HEK293 (cell line): ENCODE results near the gene GMEB2.

ENCODE experiments used
- IKZF3 ChIP-seq: fragments of 450-650 bp; IDR thresholded peaks from 2 replicates; pipeline ENCODE4 v1.5.0; 2018; ENCODE audit warnings: missing biosample characterization, mild to moderate bottlenecking, missing genetic modification characterization, moderate library complexity
- KLF1 ChIP-seq: fragments of 450-650 bp; formaldehyde crosslinking; IDR thresholded peaks from 2 replicates; pipeline ENCODE4 v1.5.1; 2016; ENCODE audit warnings: missing biosample characterization, missing genetic modification characterization
- YY1 ChIP-seq: fragments of 450-650 bp; formaldehyde crosslinking; IDR thresholded peaks from 2 replicates; pipeline ENCODE4 v1.5.1; 2018; ENCODE audit warnings: missing biosample characterization, missing genetic modification characterization
- ZBTB1 ChIP-seq: fragments of 450-650 bp; formaldehyde crosslinking; IDR thresholded peaks from 2 replicates; pipeline ENCODE4 v1.5.1; 2016; ENCODE audit warnings: missing biosample characterization, missing genetic modification characterization
- ZBTB7A ChIP-seq: fragments of 450-650 bp; formaldehyde crosslinking; IDR thresholded peaks from 2 replicates; pipeline ENCODE4 v1.5.1; 2016; ENCODE audit warnings: low read depth, missing biosample characterization, missing genetic modification characterization
- ZBTB8A ChIP-seq: fragments of 450-650 bp; formaldehyde crosslinking; IDR thresholded peaks from 2 replicates; pipeline ENCODE4 v1.5.1; 2016; ENCODE audit warnings: missing biosample characterization, missing genetic modification characterization
- ZFP3 ChIP-seq: fragments of 450-650 bp; formaldehyde crosslinking; IDR thresholded peaks from 2 replicates; pipeline ENCODE4 v1.5.1; 2016; ENCODE audit warnings: low read depth, missing biosample characterization, missing genetic modification characterization
- ZNF302 ChIP-seq: fragments of 450-650 bp; formaldehyde crosslinking; IDR thresholded peaks from 2 replicates; pipeline ENCODE4 v1.5.1; 2016; ENCODE audit warnings: missing biosample characterization, missing genetic modification characterization, low read depth
- ZNF354C ChIP-seq: fragments of 450-650 bp; formaldehyde crosslinking; IDR thresholded peaks from 2 replicates; pipeline ENCODE4 v1.5.1; 2016; ENCODE audit warnings: missing biosample characterization, missing genetic modification characterization, low read depth, borderline replicate concordance
- ZNF558 ChIP-seq: fragments of 450-650 bp; formaldehyde crosslinking; IDR thresholded peaks from 2 replicates; pipeline ENCODE4 v1.5.1; 2016; ENCODE audit warnings: missing biosample characterization, missing genetic modification characterization
- ZNF600 ChIP-seq: fragments of 450-650 bp; formaldehyde crosslinking; IDR thresholded peaks from 2 replicates; pipeline ENCODE4 v1.5.1; 2016; ENCODE audit warnings: missing biosample characterization, missing genetic modification characterization
- ZNF792 ChIP-seq: fragments of 450-650 bp; formaldehyde crosslinking; IDR thresholded peaks from 2 replicates; pipeline ENCODE4 v1.5.1; 2016; ENCODE audit warnings: missing biosample characterization, missing genetic modification characterization
- TF ChIP-seq, protein P1 (sequence below): fragments of 450-650 bp; formaldehyde crosslinking; IDR thresholded peaks from 2 replicates; pipeline ENCODE4 v1.5.1; 2016; ENCODE audit warnings: missing biosample characterization, missing genetic modification characterization

DNA sequence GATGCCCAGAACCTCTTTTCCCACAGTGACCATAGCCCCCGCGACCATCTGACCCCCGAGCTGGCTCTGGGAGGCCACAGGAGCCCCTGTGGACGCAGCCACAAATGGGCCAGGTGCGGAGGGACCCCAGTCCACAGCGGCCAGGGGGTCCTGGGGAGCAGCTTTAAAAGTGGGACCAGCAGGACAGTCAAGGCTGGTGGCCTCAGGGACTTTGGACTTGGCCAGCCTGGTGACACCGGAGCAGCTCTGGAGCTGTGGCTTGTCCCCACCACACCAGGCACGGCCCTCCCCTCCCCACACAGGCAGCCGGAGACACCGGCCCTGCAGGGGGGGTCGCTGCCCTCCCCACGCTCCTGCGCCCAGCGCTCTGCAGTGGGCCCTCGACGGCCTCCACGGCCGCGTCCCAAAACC, 69.4 kb downstream of the GMEB2 start:
- TF ChIP-seq, protein P1, sequence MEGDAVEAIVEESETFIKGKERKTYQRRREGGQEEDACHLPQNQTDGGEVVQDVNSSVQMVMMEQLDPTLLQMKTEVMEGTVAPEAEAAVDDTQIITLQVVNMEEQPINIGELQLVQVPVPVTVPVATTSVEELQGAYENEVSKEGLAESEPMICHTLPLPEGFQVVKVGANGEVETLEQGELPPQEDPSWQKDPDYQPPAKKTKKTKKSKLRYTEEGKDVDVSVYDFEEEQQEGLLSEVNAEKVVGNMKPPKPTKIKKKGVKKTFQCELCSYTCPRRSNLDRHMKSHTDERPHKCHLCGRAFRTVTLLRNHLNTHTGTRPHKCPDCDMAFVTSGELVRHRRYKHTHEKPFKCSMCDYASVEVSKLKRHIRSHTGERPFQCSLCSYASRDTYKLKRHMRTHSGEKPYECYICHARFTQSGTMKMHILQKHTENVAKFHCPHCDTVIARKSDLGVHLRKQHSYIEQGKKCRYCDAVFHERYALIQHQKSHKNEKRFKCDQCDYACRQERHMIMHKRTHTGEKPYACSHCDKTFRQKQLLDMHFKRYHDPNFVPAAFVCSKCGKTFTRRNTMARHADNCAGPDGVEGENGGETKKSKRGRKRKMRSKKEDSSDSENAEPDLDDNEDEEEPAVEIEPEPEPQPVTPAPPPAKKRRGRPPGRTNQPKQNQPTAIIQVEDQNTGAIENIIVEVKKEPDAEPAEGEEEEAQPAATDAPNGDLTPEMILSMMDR (tag by site-specific recombination), result no peak
- TF ChIP-seq ZNF792 (tag by site-specific recombination) (no peak), ZBTB7A (tag by site-specific recombination) (no peak), ZFP3 (no peak), ZBTB8A (tag by site-specific recombination) (no peak), ZBTB1 (no peak), ZNF600 (tag by site-specific recombination) (no peak), ZNF558 (no peak), KLF1 (tag by site-specific recombination) (no peak), ZNF302 (tag by site-specific recombination) (no peak), IKZF3 (no peak), YY1 (tag by site-specific recombination) (no peak), ZNF354C (tag by site-specific recombination) (no peak)
